ENCODE data around the gene POLR2B. TPM values are rescaled to one million over a fixed set of nuclear protein-coding genes. Genes with fewer than 3 reads are reported as not detected.

The POLR2B gene
- total RNA-seq, result 90.4 TPM

GRCh38 chr4:56978750-56979303 is at the start of gene POLR2B:
TSS of gene POLR2B (plus strand) at chr4:56978896. CDS start at chr4:56978986, 90 bp downstream.

GRCh38 chr4:56977321-56978012 is 1.2 kb upstream of the POLR2B start, which contains the start of gene NOA1:
TSS of gene NOA1 (minus strand) at chr4:56977606. CDS start at chr4:56977585, 21 bp downstream.

Small RNAs within 50 kb of the gene (small RNA-seq; reads per million reads assigned to genes)
- gene RNU6-998P (ENCODE audit: low replicate concordance), result not detected

Other genes starting within 250 kb of the POLR2B start
- gene SPINK2, start 157.2 kb upstream of the POLR2B start, total RNA-seq, result 0.35 TPM
- gene REST, start 71.0 kb upstream of the POLR2B start, total RNA-seq, result 68.0 TPM
- 22.0 TPM for gene NOA1, start 1.3 kb upstream of the POLR2B start, total RNA-seq
- gene IGFBP7, start 131.5 kb downstream of the POLR2B start, total RNA-seq, result 675 TPM

Measured in metanephros (tissue), 2 donors.